Prostate gland (tissue), 2 donors: ENCODE measurements around the gene RARS1. TPM values are rescaled to one million over a fixed set of nuclear protein-coding genes. Genes with fewer than 3 reads are reported as not detected.

ENCODE experiments used
- DNase-seq: peaks from one replicate; pipeline ENCODE4 v3.0.0-alpha.2; 2019; ENCODE audit warnings: low spot score
- H3K27ac ChIP-seq, 2 donors: fragments of 200-600 bp; sonication (generic); 2 replicates each; pipeline ENCODE4 v1.5.1; 2017 to 2019
- H3K27me3 ChIP-seq: fragments of 200-600 bp; sonication (generic); replicated peaks from 2 replicates; pipeline ENCODE4 v1.5.1; 2019; ENCODE audit not compliant: insufficient read depth
- H3K36me3 ChIP-seq, 2 donors: fragments of 200-600 bp; sonication (generic); 1 replicate in 1 of 2; 2 replicates in 1 of 2; pipeline versions ENCODE4 v1.5.1 to v1.8.1; 2017 to 2019
- H3K4me1 ChIP-seq: fragments of 200-600 bp; sonication (generic); replicated peaks from 2 replicates; pipeline ENCODE4 v1.5.1; 2019
- H3K4me3 ChIP-seq, 2 donors: fragments of 200-600 bp; sonication (generic); 2 replicates each; pipeline ENCODE4 v1.5.1; 2017 to 2019
- H3K9me3 ChIP-seq: fragments of 200-600 bp; sonication (generic); 2 replicates; pipeline ENCODE4 v1.5.1; 2017
- POLR2A ChIP-seq: fragments of 450-650 bp; IDR thresholded peaks from one replicate; pipeline ENCODE4 v1.6.1; 2016; ENCODE audit warnings: antibody characterized with exemption, mild to moderate bottlenecking
- POLR2AphosphoS5 ChIP-seq: sonication (generic); formaldehyde crosslinking; IDR thresholded peaks from one replicate; pipeline ENCODE4 v1.6.1; 2017; ENCODE audit warnings: antibody characterized with exemption
- WGBS: methylation state at CpG from one replicate; pipeline ENCODE4 v1.1.5; 2018; 5-methylcytosine and 5-hydroxymethylcytosine counted together
- intact Hi-C: fragments of 100-400 bp; cut with DNase I; formaldehyde crosslinking; loops from one replicate; pipeline ENCODE4 v1.14.2; 2022
- total RNA-seq, 2 donors: library from RNA; depleted of rRNA; stranded (reverse); fragments of >200 nt; gene quantifications; one replicate each; pipeline ENCODE4 v1.1.0, GENCODE V29; 2016
- TF ChIP-seq, protein P1 (sequence below), 4 experiments: fragments of 200-600 bp in 2 of 4; fragments of 450-650 bp in 2 of 4; sonication (generic) in 2 of 4; IDR thresholded peaks; 1 replicate in 3 of 4; 2 replicates in 1 of 4; pipeline ENCODE4 v1.5.1; 2016 to 2019; ENCODE audit warnings: antibody characterized with exemption in 4 of 4, mild to moderate bottlenecking in 2 of 4, moderate library complexity in 2 of 4

RARS1 gene
- 10 to 100 TPM; 71.6 to 86.6 TPM for total RNA-seq

- Histone ChIP-seq H3K9me3 (no peaks in the 10 kb centered on the region), H3K4me1 (no peaks in the 10 kb centered on the region), H3K36me3 (peaks cover 0 to 10% of the 10 kb centered on the region in 2 donors), H3K27me3 (no peaks in the 10 kb centered on the region), H3K27ac (peak within 1 kb of the TSS; percentile 64 to 66), H3K4me3 (peak within 1 kb of the TSS; percentile 67 to 76)
- DNase-seq: peak; percentile 90
- intact Hi-C loops: loop anchor here (2.0 to 10.0 kb wide), 3 partner anchors 91 to 1098 kb away; partner anchors contain the start of genes PANK3 and SPDL1
- under 1% methylated on average over 40 of the region's 40 CpGs for WGBS
- TF ChIP-seq, protein P1, sequence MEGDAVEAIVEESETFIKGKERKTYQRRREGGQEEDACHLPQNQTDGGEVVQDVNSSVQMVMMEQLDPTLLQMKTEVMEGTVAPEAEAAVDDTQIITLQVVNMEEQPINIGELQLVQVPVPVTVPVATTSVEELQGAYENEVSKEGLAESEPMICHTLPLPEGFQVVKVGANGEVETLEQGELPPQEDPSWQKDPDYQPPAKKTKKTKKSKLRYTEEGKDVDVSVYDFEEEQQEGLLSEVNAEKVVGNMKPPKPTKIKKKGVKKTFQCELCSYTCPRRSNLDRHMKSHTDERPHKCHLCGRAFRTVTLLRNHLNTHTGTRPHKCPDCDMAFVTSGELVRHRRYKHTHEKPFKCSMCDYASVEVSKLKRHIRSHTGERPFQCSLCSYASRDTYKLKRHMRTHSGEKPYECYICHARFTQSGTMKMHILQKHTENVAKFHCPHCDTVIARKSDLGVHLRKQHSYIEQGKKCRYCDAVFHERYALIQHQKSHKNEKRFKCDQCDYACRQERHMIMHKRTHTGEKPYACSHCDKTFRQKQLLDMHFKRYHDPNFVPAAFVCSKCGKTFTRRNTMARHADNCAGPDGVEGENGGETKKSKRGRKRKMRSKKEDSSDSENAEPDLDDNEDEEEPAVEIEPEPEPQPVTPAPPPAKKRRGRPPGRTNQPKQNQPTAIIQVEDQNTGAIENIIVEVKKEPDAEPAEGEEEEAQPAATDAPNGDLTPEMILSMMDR (IDR thresholded peaks at IDR 0.05): peak; percentile 80 to 97 (median 95)
- peak; percentile 96 for TF ChIP-seq POLR2AphosphoS5
- peak; percentile 59 for TF ChIP-seq POLR2A
These were observed at the start of gene RARS1 for GRCh38 chr5:168486136-168486879. RARS1 (plus strand) TSS chr5:168486471; CDS start chr5:168486499, 28 bp downstream.

DNA sequence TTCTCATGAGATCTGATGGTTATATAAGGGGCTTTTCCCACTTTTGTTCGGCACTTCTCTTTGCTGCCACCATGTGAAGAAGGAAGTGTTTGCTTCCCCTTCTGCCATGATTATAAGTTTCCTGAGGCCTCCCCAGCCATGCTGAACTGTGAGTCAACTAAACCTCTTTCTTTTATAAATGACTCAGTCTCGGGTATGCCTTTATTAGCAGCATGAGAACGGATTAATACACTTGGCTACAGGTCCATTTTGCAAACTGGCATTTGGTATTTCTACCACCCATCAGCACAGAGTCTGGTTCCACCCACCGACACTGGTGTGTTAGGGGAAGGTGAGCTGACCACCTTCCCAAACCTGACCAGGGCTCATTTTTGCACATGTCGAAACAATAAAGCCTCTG lies 47.9 kb upstream of the RARS1 start:
- Histone ChIP-seq H3K27me3 (no peaks in the 10 kb centered on the region), H3K9me3 (no peaks in the 10 kb centered on the region), H3K36me3 (no peaks in the 10 kb centered on the region), H3K4me1 (no peaks in the 10 kb centered on the region), H3K4me3 (no peak overlapping the region), H3K27ac (no peak overlapping the region)
- WGBS: 72% methylated on average over 5 of the region's 5 CpGs
- intact Hi-C loops: loop anchor here (10.0 kb wide), 1 partner anchor 164 kb away; no protein-coding TSS in a partner anchor
- no peak for DNase-seq
- TF ChIP-seq, protein P1 (IDR thresholded peaks at IDR 0.05): no peak
- no peak for TF ChIP-seq POLR2A
- no peak for TF ChIP-seq POLR2AphosphoS5

DNA sequence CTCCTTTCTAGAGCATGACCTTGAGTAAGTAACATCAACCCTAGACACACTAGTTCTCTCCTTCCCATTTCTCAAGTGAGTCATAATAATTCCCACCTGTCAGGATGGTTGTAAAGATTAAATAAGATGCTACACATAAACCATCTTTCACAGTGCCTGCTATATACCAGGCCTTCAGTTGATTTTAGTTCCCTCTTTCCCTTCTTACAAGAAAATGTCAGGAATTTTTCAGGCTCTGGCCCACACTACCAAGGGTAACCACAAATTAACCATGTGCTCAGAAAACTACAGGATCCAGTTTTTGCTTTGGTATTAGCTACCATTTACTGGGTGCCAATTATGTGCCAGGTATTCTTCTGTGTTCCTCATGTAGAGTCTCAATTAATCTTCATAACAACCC lies 42.7 kb upstream of the RARS1 start:
- Histone ChIP-seq H3K4me3 (no peak overlapping the region), H3K27ac (no peak overlapping the region), H3K4me1 (no peaks in the 10 kb centered on the region), H3K9me3 (no peaks in the 10 kb centered on the region), H3K36me3 (no peaks in the 10 kb centered on the region), H3K27me3 (no peaks in the 10 kb centered on the region)
- no peak for DNase-seq
- TF ChIP-seq, protein P1 (IDR thresholded peaks at IDR 0.05): no peak
- TF ChIP-seq POLR2AphosphoS5: no peak
- TF ChIP-seq POLR2A: no peak
- intact Hi-C loops: no loop called here

DNA sequence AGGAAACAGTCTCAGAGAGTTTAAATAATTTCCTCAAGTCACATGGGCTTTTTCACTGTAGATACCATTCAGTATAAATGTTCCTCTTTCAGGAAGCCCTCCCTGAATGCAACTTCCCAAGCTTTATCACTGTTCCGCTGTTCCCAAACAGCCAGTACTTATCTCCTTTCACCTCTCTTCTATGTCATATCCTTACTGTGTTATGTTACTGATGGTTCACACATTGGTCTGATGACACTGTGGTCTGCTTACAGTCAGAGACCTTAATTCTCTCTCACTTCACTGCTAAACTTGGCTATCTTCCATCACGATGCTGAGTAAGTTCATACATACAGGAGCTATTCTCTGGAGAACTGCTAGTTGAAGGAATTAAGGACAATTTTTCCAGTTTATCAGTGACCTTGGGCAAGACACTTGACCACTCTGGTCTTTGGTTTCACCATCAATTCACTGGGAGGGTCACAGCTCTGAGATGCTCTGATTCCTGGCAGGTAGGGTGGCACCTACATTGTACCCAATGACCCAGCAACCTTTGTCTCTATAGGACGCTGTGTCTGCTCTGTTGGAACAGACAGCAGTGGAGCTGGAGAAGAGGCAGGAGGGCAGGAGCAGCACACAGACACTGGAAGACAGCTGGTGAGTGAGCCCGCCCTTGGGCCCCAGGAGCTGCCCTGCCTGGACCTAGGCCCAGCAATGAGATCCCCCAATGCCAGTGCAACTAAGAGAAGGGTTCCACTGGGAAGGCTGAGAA lies 42.1 kb upstream of the RARS1 start:
- Histone ChIP-seq H3K4me3 (no peak overlapping the region), H3K27ac (no peak overlapping the region), H3K36me3 (no peaks in the 10 kb centered on the region), H3K27me3 (no peaks in the 10 kb centered on the region), H3K9me3 (no peaks in the 10 kb centered on the region), H3K4me1 (no peaks in the 10 kb centered on the region)
- DNase-seq: no peak
- intact Hi-C loops: no loop called here
- WGBS: 91% methylated on average over 4 of the region's 4 CpGs
- TF ChIP-seq, protein P1 (IDR thresholded peaks at IDR 0.05): no peak
- TF ChIP-seq POLR2AphosphoS5 (no peak), POLR2A (no peak)
